ENCODE results near the gene NEK7. TPM values are rescaled to one million over a fixed set of nuclear protein-coding genes. Genes with fewer than 3 reads are reported as not detected.

The NEK7 gene
- total and polyA plus RNA-seq, 2 of the 8 experiments (the other 6 are each of a cell fraction or from before 2014, with no cell fraction given), result 5.1 to 10.0 TPM

- Histone ChIP-seq H3K27ac (ENCODE audit: low read depth, low read length) (no peak overlapping the region), H4K8ac (ENCODE audit: extremely low read depth, insufficient read depth, low read length) (no peak overlapping the region), H3K9ac (replicated peaks in 1 of 4; ENCODE audit: extremely low read depth in 1 of 4, low read depth in 3 of 4, low read length in 3 of 4) (peak overlapping the region in 1 of 4 experiments; percentile 34; a peak in 1 of 7 replicates), H2BK12ac (ENCODE audit: low read depth, low read length) (no peak overlapping the region), H3K36me3 (ENCODE audit: control insufficient read depth in 2 of 4, insufficient read depth in 4 of 4, low read length in 3 of 4) (no peaks in the 10 kb centered on the region), H3K4me2 (ENCODE audit: insufficient read depth in 1 of 2, low read depth in 2 of 2, low read length in 2 of 2) (no peak overlapping the region), H3K23me2 (ENCODE audit: low read depth, low read length) (no peaks in the 10 kb centered on the region), H4K20me1 (replicated peaks in 1 of 2; ENCODE audit: control insufficient read depth in 1 of 2, insufficient read depth in 2 of 2, low read length in 2 of 2) (no peaks in the 10 kb centered on the region), H3K9me3 (ENCODE audit: insufficient read depth in 2 of 2, low read depth in 1 of 2, low read length in 1 of 2) (no peaks in the 10 kb centered on the region), H3K79me1 (ENCODE audit: low read depth, low read length) (no peaks in the 10 kb centered on the region), H2AK5ac (ENCODE audit: low read depth, low read length) (no peak overlapping the region), H3K56ac (replicated peaks; ENCODE audit: insufficient read length, low read depth, low read length) (no peak overlapping the region), H3K27me3 (replicated peaks in 1 of 4; ENCODE audit: control insufficient read depth in 3 of 4, extremely low read depth in 1 of 4, insufficient read depth in 3 of 4, low read length in 3 of 4) (no peaks in the 10 kb centered on the region; a peak in 1 of 7 replicates), H3K4ac (replicated peaks; ENCODE audit: insufficient read length, low read depth, low read length) (no peak overlapping the region), H3K23ac (ENCODE audit: insufficient read length) (no peak overlapping the region), H3K4me1 (replicated peaks in 1 of 4; ENCODE audit: control insufficient read depth in 3 of 4, insufficient read depth in 4 of 4, low read length in 3 of 4) (no peaks in the 10 kb centered on the region), H4K5ac (ENCODE audit: insufficient read length, low read depth, low read length) (no peak overlapping the region), H2BK20ac (ENCODE audit: low read length) (no peak overlapping the region), H3K79me2 (ENCODE audit: control insufficient read depth in 1 of 2, insufficient read depth in 2 of 2, low read length in 2 of 2) (no peaks in the 10 kb centered on the region), H2BK15ac (ENCODE audit: low read length) (no peak overlapping the region), H3K14ac (ENCODE audit: insufficient read length) (no peak overlapping the region), H2BK120ac (replicated peaks; ENCODE audit: low read depth, low read length) (no peak overlapping the region), H4K91ac (replicated peaks; ENCODE audit: insufficient read length, low read length) (no peak overlapping the region), H2AFZ (ENCODE audit: low read length) (no peak overlapping the region), H3K18ac (ENCODE audit: extremely low read depth, low read length) (no peak overlapping the region), H3K4me3 (ENCODE audit: extremely low read depth in 1 of 4, insufficient read depth in 2 of 4, low read depth in 3 of 4, low read length in 4 of 4) (no peak overlapping the region), H2BK5ac (ENCODE audit: low read depth, low read length) (no peak overlapping the region)
- no peak for FAIRE-seq
- ChIA-PET POLR2A (ENCODE audit: partially characterized antibody) (no interaction called here), CTCF (ENCODE audit: partially characterized antibody) (no interaction called here)
- WGBS, 2 experiments (ENCODE audit: extremely low coverage in 1 of 2, insufficient coverage in 1 of 2, insufficient read length in 1 of 2, insufficient replicate concordance in 2 of 2, low coverage in 1 of 2, low lambda C conversion rate in 2 of 2, missing lambda C conversion rate in 1 of 2), result 65% methylated on average over 1 of the region's 1 CpG; no CpG with 5 or more reads in 1 of the 2 experiments
- DNase-seq (ENCODE audit: low read depth in 1 of 2, low spot score in 2 of 2), result no peak
- TF ChIP-seq CHD7 (IDR thresholded peaks at IDR 0.05; ENCODE audit: insufficient replicate concordance, low read length), result no peak
Observed at GRCh38 chr1:198124673-198125072, 32.1 kb upstream of the NEK7 start.

All from H1 (cell line).